Stimulated activated CD8-positive, alpha-beta memory T cell treated with anti-CD3 and anti-CD28 coated beads, Interleukin-4, amount 100 ng/mL, for 4 hours (primary cell): Measurements from ENCODE around the gene CYSRT1.

ENCODE experiments used
- DNase-seq, 2 donors: peaks; one replicate each; pipeline ENCODE4 v3.0.0-alpha.2; 2020; ENCODE audit warnings: low read depth in 2 of 2, low spot score in 1 of 2

CYSRT1 gene

DNA sequence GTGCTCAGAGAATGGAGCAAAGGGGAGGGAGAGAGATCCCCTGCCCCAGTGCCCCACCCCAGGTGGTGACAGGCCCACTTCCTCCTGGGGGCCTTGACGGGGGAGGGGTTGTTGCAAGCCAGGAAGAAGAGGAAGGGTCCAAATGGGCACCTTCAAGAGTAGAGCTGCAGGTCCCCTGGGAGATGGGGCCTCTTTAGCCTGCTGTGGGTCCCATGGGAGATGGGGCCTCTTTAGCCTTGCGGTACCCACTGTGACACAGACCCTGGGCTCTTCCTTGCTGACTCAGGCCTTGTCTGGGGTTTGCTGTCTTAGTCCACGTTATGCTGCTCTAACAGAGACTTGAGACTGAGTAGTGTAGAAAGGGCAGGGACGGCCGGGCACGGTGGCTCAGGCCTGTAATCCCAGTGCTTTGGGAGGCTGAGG is 43.0 kb downstream of the CYSRT1 start:
- no peak for DNase-seq

DNA sequence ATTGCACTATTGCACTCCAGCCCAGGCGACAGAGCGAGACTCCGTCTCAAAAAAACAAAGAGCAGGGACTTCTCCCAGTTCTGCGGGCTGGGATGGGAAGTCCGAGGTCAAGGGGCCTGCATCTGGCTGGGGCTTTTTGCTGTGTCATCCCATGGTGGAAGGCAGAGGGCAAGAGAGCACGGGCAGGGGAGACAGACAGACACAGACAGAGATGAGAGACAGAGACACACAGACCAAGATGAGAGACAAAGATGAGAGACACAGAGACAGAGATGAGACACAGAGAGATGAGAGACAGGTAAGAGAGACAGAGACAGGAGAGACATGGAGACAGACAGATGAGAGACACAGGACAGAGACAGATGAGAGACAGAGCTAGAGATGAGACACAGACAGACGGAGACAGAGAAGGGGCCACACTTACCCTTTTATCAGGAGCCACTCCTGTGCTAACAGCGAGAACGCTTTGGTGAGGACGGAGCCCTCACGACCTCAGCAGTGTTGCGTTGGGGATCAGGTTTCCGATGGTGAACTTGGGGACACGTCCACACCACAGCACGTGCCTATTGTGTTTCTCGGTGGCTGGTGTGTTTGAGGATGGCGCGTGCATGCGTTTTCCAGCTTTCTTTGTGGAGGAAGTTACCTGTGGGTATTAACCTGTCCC is 43.7 kb downstream of the CYSRT1 start:
- DNase-seq: no peak

DNA sequence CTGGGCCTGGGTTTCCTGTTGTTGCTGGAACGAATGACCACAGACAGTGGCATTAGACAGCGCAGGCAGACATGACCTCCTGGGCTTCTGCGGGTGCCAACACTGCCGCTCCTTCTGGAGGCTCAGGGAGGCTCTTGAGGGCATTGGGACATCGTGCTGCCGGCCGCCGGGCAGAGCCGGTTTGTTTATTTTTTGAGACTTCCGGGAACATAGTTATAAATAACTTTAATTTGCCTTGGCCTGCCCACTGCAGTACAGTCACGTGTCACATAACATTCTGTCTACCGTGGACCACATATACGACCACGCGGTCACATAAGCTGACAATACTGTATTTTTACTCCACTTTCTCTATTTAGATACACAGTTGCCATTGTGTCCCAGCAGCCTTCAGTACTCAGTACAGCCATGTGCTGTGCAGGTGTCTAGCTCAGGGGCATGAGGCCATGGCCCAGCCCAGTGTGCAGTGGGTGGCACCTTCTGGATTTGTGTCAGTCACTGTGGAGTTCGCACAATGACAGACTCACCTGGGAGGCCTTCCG is 44.3 kb downstream of the CYSRT1 start:
- DNase-seq: no peak

DNA sequence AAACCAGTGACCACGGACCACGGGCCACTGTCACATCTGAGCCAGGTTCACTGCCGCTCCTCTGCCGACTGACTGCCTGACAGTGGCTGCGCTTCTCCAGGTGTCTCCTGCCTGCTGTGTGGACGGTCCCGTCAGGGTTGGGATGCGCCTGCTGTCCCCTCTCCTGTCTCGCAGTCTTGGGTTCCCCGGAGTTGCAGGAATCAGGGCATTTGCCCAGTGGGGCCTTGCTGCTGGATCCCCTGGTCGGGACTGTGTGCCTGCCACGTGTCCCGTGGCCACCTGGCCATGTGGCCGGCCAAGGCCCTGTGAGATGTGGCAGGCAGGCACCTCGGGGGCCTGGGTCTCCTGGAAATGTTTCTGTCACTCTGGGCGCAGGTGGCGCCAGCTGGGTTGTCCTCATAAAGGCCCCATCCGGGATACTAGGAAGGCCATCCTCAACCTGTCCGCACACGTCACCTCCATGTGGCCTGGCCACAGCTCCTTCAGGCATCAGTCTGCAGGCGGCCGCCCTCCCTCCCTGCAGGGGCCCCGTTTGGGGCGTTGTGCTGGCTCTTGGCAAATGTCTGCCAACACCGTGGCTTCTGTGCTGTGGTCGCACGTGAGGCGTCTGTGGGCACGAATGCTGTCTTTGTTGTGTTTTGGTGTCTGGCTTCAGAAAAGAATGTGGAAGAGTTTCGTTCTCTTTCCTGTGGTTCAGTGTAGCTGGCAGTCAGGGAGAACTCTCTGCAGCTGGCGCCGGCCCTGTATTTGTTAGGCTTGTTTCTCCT is 46.1 kb downstream of the CYSRT1 start:
- no peak for DNase-seq

DNA sequence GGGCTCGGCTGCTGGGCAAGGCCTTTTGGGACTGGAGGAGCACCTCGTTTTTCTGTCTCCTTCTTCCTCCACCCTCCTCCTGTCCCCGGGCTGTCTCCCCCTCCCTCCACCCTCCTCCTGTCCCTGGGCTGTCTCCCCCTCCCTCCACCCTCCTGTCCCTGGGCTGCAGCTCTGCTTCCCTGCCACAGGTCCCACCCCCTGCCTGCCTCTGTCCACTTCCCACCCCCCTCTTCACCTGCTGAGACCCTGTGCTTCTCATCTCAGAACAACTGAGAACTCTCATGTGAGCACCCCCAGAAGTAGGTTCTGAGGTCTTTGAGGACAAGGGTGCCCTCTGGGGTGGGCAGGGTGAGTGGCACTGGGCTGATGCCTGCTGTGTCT is 46.7 kb downstream of the CYSRT1 start:
- no peak for DNase-seq

DNA sequence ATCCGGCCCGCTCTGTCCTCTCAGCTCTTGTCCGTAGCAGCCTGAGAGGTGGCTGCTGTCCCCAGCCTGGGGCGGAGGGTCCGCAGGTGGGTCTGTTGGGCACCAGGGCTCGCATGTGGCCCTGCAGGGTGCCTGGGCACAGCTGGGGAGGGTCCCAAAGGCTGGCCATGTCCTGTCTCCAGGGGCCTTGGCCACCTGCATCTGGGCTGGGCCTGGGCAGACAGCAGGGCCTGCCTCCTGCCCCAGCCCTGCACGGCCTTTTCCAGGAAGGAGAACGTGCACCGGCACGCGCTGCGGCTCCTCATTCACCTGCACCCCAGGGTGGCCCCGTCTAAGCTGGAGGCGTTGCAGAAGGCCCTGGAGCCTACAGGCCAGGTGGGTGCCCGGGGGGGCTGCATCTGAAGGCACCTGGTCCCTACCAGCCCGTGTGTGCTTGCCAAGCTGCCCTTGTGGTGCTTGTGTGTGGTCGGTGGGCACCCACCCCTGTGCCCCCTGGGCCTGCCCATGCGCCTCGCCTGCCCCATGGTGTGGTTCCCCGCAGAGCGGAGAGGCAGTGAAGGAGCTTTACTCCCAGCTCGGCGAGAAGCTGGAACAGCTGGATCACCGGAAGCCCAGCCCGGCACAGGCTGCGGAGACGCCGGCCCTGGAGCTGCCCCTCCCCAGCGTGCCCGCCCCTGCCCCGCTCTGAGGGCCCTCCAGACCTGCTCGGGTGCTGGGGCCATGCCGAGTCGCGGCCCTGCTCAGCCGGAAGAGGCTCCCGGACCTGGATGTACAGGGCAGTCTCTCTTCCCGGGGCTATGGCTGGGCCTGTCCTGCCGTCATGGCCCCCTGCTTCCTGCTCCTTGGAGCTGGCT is 47.5 kb downstream of the CYSRT1 start:
- DNase-seq: no peak

DNA sequence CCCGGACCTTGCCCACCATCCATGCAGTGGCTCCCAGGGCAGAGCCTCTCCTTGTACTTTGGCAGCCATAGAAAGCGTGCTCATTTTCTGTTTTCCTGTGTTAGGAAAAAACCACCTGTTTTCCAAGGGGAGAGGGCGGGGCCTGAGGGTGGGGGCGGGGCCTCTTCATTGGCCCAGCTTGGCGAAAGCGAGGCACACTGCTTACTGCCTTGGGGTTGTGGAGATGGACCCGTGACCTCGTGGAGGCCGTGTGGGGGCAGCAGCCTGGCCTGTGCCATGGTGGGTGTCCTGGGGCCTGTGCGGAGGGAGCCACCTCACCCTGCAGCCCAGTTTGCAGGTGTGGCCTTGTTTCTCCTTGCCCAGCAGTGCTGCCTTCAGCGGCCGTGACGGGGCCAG is 48.1 kb downstream of the CYSRT1 start:
- no peak for DNase-seq

DNA sequence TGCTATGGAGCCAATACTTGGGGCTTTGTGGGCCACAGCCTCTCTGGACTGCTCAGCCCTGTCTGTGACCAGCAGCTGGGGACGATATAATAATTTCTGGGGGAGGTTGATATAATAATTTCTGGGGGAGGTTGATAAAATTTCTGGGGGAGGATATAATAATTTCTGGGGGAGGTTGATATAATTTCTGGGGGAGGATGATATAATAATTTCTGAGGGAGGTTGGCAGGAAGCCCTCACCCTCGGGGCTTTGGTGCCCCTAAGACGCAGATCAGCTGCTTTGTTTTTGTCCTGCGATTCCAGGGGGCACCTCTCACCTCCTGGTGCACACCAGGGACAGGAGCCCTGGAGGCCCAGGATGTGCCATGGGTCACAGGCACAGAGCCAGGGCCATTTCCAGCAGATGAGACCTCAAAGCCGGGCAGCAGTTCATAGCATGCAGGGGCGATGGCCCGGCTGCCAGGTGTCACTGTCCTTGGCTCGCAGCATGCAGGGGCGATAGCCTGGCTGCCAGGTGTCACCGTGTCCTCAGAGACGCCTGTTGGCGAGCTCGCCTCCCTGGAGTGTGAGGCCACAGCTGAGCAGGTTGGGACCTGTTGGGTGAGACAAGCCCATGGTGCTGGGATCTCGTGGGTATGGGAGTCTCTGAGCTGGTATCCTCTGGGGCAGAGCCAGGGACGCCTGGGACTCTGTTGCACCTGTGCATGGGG is 48.8 kb downstream of the CYSRT1 start:
- no peak for DNase-seq

DNA sequence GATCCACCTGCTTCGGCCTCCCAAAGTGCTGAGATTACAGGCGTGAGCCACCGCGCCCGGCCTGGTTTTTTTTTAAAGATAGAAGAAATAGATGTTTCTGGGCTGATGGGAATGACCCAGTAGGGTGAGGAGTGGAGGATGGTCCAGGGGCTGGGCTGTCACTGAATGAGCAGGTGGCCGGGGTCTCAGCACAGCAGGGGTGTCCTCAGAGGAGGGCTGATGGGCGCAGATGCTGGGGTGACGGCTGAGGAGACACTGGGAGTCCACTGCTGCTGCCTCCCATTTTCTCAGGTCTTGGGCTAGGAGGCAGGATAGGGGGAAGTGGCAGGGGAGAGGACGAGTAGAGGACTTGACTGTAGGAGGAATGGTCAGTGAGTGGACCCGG is 50.2 kb downstream of the CYSRT1 start:
- DNase-seq: no peak
